Activated naive CD8-positive, alpha-beta T cell treated with anti-CD3 and anti-CD28 coated beads, Interleukin-2, amount 10 ng/mL, durations not matched to agents 7 days and 5 days (primary cell): ENCODE measurements around the gene UBAP1L. TPM values are rescaled to one million over a fixed set of nuclear protein-coding genes. Genes with fewer than 3 reads are reported as not detected.
A peak's percentile ranks its signal among the peaks of the same experiment; 100 is the strongest.
"Not testable (repeated sequence)": the region's sequence is repeated elsewhere in the genome, so short reads cannot be mapped to it uniquely, and the experiment has no call there.

ENCODE experiments used
- ATAC-seq: fragments of 150-1000 bp; cut with Tn5 transposase; one replicate; pipeline ENCODE4 v1.10.0; 2021; ENCODE audit warnings: low read depth, moderate library complexity
- POLR2A ChIA-PET: fragments of 350-600 bp; sonication (Branson Sonifier 250); formaldehyde crosslinking; loops from one replicate; lab custom pipeline; 2021; ENCODE audit warnings: antibody characterized with exemption; lab: Charles Lee
- DNase-seq: peaks from one replicate; pipeline ENCODE4 v3.0.0; 2021
- H3K27ac Mint-ChIP-seq: one replicate; pipeline ENCODE4 v1.8.0; 2022; ENCODE audit warnings: mild to moderate bottlenecking, mixed read lengths
- H3K27me3 Mint-ChIP-seq: one replicate; pipeline ENCODE4 v1.8.0; 2022; ENCODE audit warnings: mild to moderate bottlenecking, moderate library complexity, mixed read lengths
- H3K36me3 Mint-ChIP-seq: one replicate; pipeline ENCODE4 v1.8.0; 2021; ENCODE audit warnings: mild to moderate bottlenecking, mixed read lengths
- H3K4me1 Mint-ChIP-seq: one replicate; pipeline ENCODE4 v1.8.0; 2021; ENCODE audit warnings: mixed read lengths
- H3K4me3 Mint-ChIP-seq: one replicate; pipeline ENCODE4 v1.8.0; 2022; ENCODE audit warnings: mild to moderate bottlenecking, moderate library complexity, mixed read lengths
- H3K9me3 Mint-ChIP-seq: one replicate; pipeline ENCODE4 v1.8.0; 2021; ENCODE audit warnings: mixed read lengths
- total RNA-seq, 2 experiments: library from RNA; stranded (reverse); gene quantifications; one replicate each; pipeline ENCODE4 v1.2.3, GENCODE V29; 2021

Gene UBAP1L
- total RNA-seq, 2 experiments from 2014 or later = 6.1 to 7.2 TPM

DNA sequence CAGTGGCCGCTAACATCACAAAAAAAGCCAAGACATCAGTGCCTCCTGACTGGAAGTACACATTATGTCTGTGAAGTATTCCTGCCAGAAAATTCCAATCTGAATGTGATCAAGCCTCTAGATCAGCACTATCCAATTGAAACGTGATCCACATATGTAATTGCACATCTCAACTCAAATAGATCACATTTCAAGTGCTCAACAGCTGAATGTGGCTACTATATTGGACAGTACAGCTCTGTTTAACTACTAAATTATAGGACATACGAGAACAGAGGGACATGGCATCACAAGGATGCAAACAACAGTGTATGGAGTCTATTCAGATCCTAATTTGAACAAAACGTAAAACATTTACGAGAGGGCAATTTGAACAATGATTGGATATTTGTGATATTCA, 542 bp upstream of the UBAP1L start:
- Mint-ChIP-seq H3K27me3 (no peaks in the 10 kb centered on the region), H3K4me1 (peaks cover 3% of the 10 kb centered on the region), H3K9me3 (no peaks in the 10 kb centered on the region), H3K36me3 (peaks cover 23% of the 10 kb centered on the region), H3K4me3 (no peak overlapping the region), H3K27ac (no peak overlapping the region)
- DNase-seq = no peak
- POLR2A ChIA-PET = no interaction called here
- ATAC-seq = no peak

DNA sequence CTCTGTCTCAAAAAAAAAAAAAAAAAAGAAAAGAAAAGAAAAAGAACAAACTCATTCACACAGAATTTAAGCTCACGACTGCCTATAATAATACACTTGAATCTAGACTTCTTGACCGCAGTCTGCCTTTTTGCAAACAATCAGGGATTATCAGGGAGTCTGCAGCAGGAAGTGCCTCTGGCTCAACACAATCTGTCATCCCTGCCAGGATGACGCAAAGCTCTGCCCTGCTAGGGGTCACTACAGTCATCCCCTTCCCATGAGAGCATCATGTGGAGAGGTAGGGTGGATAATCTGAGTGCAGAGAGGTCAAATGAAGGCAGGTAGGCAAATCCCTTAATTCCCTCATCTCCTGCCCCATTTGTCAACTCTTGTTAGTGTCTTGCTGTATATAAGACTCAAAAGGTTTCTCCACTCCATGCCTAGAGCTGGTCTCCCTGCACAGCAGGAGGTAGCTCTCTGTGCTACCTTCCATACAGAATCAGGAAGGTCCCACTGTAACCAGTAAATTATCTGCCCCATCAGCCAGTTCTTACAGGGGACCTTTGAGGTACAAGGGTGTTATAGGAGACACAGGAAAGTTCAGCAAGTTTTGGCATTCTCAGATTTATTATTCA, 4.2 kb downstream of the UBAP1L start:
- Mint-ChIP-seq H3K27ac (no peak overlapping the region), H3K9me3 (no peaks in the 10 kb centered on the region), H3K4me1 (peaks cover 3% of the 10 kb centered on the region), H3K27me3 (no peaks in the 10 kb centered on the region), H3K4me3 (no peak overlapping the region), H3K36me3 (peaks cover 6% of the 10 kb centered on the region)
- POLR2A ChIA-PET = no interaction called here
- ATAC-seq (no peak), DNase-seq (no peak)

DNA sequence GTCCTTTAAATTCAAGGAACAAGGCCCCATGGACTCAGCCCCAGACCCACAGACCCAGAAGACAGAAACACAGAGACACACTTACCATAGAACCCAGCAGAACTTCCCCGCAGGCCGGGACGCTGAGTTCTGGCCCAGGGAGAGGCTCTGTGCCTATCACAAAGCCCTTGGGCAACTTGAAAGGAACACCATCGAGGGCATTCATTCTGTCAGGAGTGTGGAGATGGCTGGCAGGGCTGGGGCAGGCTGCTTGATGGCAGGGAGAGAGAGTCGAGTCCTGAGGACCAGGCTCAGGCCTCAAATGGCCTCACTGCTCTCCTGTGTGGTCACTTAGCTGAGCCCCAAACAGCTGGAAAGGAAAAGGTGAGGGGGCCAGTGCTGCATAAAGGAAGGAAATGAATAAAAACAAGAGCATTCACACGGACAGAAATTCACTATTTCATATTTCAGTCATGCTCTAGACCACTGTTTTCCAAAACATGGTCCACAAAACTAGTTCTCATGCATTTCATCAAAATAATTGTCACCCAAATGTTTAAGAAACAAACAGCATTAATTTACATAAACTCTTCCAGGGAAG, 8.9 kb downstream of the UBAP1L start:
- POLR2A ChIA-PET = no interaction called here
- Mint-ChIP-seq H3K36me3 (peaks cover 5% of the 10 kb centered on the region), H3K4me3 (no peak overlapping the region), H3K27me3 (no peaks in the 10 kb centered on the region), H3K27ac (no peak overlapping the region), H3K4me1 (peaks cover 8% of the 10 kb centered on the region), H3K9me3 (no peaks in the 10 kb centered on the region)
- no peak for ATAC-seq
- DNase-seq = no peak

DNA sequence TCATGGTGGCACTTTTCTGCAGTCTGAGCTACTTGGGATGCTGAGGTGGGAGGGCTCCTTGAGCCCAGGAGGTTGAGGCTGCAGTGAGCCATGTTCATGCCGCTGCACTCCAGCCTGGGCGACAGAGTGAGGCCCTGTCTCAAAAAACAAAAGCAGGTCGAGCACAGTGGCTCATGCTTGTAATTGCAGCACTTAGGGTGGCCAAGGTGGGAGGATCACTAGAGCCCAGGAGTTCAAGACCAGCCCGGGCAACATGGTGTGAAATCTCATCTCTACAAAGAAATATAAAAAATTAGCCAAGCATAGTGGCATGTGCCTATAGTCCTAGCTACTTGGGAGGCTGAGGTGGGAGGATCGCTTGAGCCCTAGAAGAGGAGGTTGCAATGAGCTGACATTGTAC, 10.0 kb downstream of the UBAP1L start:
- no peak overlapping the region for H3K27ac Mint-ChIP-seq

DNA sequence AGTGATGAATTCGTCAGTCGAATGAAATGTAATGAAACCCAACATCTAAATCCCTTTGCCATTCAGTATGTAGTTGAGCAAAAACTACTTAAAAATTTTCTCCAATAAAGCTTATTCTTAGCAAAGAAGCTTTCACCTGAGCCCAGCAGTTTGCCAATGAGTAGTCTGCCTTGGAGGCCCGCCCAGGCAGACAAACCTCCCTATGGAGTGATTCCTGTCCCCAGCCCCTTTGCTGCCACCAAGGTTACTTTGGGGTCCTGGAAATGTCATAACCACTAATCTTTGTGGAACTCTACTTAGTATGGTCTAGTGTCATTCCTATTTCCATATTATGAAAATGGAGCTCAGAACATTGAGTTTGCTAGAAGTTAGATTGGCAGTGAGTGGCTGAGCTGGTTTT, 12.1 kb downstream of the UBAP1L start:
- no peak for DNase-seq
- Mint-ChIP-seq H3K27me3 (no peaks in the 10 kb centered on the region), H3K27ac (no peak overlapping the region), H3K36me3 (peaks cover 7% of the 10 kb centered on the region), H3K4me3 (no peak overlapping the region), H3K4me1 (peaks cover 8% of the 10 kb centered on the region), H3K9me3 (no peaks in the 10 kb centered on the region)
- POLR2A ChIA-PET = no interaction called here
- ATAC-seq = no peak

More for the DNA sequence above, 10.0 kb downstream of the UBAP1L start:
- no peak overlapping the region for H3K4me3 Mint-ChIP-seq
- DNase-seq (no peak), ATAC-seq (no peak)
- H3K36me3 Mint-ChIP-seq = peaks cover 5% of the 10 kb centered on the region
- H3K9me3 Mint-ChIP-seq = no peaks in the 10 kb centered on the region
- H3K4me1 Mint-ChIP-seq = peaks cover 8% of the 10 kb centered on the region
- POLR2A ChIA-PET = interaction anchor here (0.7 kb wide), 1 partner anchor 51 kb away, joined by 4 read pairs; no protein-coding TSS in a partner anchor
- no peaks in the 10 kb centered on the region for H3K27me3 Mint-ChIP-seq

DNA sequence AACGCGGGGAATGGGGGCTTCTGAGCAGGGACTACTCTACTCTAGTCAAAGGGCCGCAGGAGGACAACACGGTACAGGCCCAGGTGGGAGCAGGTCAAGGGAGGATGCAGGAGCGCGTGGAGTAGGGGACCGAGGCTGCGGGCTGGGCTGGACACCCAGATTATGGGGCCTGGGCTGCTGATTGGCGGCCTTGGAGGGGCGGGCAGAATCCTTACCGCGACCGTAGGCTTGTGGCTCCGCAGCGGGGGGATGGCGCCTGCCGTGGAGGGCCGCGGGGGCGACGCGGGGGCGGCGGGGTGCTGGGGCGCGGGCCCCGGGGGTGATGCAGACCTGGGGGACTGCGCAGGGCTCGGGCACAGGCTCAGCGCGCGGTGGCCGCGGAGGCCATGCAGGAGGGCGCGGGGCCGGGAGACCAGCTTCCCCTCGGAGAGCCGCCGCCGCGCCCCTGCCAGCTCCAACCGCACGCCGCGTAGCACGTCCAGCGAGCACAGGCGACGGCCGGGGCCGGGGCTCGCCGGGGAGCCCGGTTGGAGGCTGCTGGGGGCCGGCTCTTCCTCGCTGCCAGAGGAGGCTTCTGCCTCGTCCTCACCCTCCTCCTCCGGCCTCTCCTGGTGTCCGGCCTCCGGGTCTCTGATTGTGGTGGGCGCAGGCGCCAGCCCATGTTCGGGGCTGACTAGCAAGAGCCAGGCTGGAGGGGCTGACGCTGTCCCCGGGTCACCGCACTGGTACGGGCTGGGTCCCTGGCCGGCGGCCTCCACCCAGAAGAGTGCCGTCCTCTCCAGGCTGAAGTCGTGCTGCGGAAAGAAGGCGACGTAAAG, 12.9 kb downstream of the UBAP1L start:
- no peaks in the 10 kb centered on the region for H3K9me3 Mint-ChIP-seq
- H3K27me3 Mint-ChIP-seq = no peaks in the 10 kb centered on the region
- H3K4me3 Mint-ChIP-seq = no peak overlapping the region
- POLR2A ChIA-PET = interaction anchor here (0.6 kb wide), 1 partner anchor 741 kb away, joined by 3 read pairs; no protein-coding TSS in a partner anchor
- DNase-seq (no peak), ATAC-seq (no peak)
- H3K4me1 Mint-ChIP-seq = peaks cover 8% of the 10 kb centered on the region
- peaks cover 7% of the 10 kb centered on the region for H3K36me3 Mint-ChIP-seq
- no peak overlapping the region for H3K27ac Mint-ChIP-seq

DNA sequence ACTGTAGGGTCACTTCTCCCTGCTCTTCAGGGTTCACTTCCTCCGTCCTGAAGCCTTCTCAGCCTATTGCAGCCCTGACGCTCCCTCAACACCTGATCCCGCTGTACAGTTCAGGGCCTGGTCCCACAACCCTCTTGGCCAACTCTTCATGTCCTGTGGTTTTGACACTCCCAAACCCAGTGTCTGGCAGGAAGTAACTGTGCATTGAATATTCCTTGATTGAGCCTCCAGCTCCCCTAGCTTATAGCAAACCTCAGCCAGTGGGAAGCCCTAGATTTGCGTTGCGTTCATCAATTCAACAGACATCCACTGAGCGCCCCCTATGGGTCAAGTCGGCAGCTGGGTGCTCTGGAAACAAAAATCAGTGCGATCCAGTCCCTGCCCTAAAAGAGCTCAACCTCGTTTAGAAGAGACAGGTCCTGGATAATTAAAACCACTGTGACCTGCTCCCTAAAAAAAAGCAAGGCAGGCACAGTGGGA, 13.5 kb downstream of the UBAP1L start:
- Mint-ChIP-seq H3K9me3 (no peaks in the 10 kb centered on the region), H3K27me3 (no peaks in the 10 kb centered on the region), H3K27ac (no peak overlapping the region), H3K4me1 (peaks cover 8% of the 10 kb centered on the region), H3K4me3 (no peak overlapping the region), H3K36me3 (peaks cover 7% of the 10 kb centered on the region)
- POLR2A ChIA-PET = interaction anchor here (0.6 kb wide), 1 partner anchor 741 kb away, joined by 3 read pairs; no protein-coding TSS in a partner anchor
- ATAC-seq = no peak
- peak; percentile 64 for DNase-seq

DNA sequence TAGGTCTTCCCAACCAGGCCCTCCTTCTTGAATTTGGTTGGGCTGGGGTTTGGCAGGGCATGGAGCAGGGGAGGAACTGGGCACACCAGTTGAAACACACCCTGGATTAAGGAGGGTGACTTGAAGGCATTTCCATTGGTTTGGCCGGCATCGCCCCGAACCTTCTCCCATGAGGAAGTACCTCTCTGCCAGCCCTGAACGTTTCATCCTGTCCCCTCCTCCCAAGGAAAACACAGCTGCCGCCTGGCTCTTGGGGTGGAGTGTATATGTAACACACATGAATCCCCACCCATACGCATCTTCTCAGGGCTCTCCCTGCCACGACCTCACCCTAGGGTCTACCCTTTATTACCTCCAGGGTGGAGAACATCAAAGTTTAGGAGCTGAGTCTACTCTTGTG, 14.6 kb downstream of the UBAP1L start:
- Mint-ChIP-seq H3K9me3 (no peaks in the 10 kb centered on the region), H3K27ac (no peak overlapping the region), H3K27me3 (no peaks in the 10 kb centered on the region), H3K36me3 (peaks cover 7% of the 10 kb centered on the region), H3K4me3 (no peak overlapping the region), H3K4me1 (peaks cover 5% of the 10 kb centered on the region)
- DNase-seq (no peak), ATAC-seq (no peak)
- POLR2A ChIA-PET = no interaction called here

DNA sequence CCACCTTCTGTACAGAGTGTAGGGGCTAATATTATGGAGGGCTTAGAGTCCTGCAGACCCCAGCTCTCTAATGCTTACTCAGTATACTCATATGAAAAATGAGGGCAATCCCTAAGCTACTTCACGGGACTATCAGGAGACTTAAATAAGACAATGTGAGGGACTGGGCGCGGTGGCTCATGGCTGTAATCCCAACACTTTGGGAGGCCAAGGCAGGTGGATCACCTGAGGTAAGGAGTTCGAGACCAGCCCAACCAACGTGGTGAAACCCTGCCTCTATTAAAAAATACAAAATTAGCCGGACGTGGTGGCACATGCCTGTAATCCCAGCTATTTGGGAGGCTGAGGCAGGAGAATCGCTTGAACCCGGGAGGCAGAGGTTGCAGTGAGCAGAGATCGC, 15.2 kb downstream of the UBAP1L start:
- H3K36me3 Mint-ChIP-seq, POLR2A ChIA-PET: not testable (repeated sequence)

DNA sequence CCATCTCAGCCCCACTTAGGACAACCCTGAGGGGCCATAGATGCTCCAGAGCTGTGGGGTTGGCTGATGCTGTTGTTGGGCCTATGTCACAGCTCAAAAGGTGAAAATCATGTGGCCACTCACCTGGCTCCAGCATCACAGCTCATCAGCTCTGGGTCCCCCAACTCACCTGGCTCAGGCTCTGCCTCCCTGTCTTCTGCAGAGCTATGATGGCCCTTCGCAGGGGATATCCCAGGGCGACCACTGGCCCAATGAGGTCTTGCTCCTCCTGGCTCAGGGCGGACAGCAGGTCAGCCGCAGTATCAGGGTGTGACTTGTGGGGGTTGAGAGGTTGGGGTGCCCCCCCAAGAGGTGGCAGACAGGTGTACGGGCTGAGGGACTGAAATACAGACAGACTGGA, 15.7 kb downstream of the UBAP1L start:
- H3K4me3 Mint-ChIP-seq = no peak overlapping the region
- H3K27me3 Mint-ChIP-seq = no peaks in the 10 kb centered on the region
- DNase-seq (peak; percentile 20), ATAC-seq (no peak)
- POLR2A ChIA-PET = no interaction called here
- peaks cover 7% of the 10 kb centered on the region for H3K36me3 Mint-ChIP-seq
- peaks cover 5% of the 10 kb centered on the region for H3K4me1 Mint-ChIP-seq
- no peaks in the 10 kb centered on the region for H3K9me3 Mint-ChIP-seq
- no peak overlapping the region for H3K27ac Mint-ChIP-seq

More for the DNA sequence above, 15.2 kb downstream of the UBAP1L start:
- H3K4me3 Mint-ChIP-seq, ATAC-seq, H3K4me1 Mint-ChIP-seq, H3K27ac Mint-ChIP-seq, H3K9me3 Mint-ChIP-seq, H3K27me3 Mint-ChIP-seq: not testable (repeated sequence)
- DNase-seq = peak; percentile 10

DNA sequence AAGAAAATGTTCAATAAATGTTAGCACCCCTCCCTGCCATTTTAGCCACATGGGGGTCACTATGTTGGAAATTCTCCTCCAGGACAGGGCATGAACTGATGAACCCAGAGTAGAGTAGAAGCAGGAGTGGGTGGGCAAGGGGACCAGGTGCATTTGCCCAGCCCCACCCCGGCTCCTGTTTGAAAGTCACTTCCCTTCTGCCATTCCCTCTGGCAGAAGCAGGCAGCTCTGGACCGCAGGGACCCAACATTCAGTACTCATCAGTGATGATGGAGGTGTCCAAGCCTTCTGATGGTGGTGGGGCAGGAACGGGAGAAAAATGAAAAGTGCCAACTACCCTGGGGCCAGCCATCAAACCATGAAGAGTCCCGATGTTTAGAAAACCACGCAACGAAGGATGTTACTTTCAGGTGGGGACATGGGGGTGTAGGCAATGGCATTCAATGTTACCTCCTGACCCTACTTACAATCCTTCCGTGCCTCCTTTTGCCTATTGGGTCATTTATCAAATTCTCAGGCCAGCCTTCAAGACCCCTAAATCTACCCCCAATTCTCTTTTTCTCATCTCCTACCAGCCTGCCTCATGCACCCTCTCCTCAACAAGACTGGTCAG, 17.2 kb downstream of the UBAP1L start:
- H3K4me1 Mint-ChIP-seq = peaks cover 5% of the 10 kb centered on the region
- H3K27ac Mint-ChIP-seq = no peak overlapping the region
- POLR2A ChIA-PET = interaction anchor here (0.6 kb wide), 1 partner anchor 993 kb away, joined by 3 read pairs; no protein-coding TSS in a partner anchor
- no peak for ATAC-seq
- H3K27me3 Mint-ChIP-seq = no peaks in the 10 kb centered on the region
- H3K4me3 Mint-ChIP-seq = no peak overlapping the region
- no peak for DNase-seq
- H3K9me3 Mint-ChIP-seq = no peaks in the 10 kb centered on the region
- H3K36me3 Mint-ChIP-seq = peaks cover 7% of the 10 kb centered on the region

DNA sequence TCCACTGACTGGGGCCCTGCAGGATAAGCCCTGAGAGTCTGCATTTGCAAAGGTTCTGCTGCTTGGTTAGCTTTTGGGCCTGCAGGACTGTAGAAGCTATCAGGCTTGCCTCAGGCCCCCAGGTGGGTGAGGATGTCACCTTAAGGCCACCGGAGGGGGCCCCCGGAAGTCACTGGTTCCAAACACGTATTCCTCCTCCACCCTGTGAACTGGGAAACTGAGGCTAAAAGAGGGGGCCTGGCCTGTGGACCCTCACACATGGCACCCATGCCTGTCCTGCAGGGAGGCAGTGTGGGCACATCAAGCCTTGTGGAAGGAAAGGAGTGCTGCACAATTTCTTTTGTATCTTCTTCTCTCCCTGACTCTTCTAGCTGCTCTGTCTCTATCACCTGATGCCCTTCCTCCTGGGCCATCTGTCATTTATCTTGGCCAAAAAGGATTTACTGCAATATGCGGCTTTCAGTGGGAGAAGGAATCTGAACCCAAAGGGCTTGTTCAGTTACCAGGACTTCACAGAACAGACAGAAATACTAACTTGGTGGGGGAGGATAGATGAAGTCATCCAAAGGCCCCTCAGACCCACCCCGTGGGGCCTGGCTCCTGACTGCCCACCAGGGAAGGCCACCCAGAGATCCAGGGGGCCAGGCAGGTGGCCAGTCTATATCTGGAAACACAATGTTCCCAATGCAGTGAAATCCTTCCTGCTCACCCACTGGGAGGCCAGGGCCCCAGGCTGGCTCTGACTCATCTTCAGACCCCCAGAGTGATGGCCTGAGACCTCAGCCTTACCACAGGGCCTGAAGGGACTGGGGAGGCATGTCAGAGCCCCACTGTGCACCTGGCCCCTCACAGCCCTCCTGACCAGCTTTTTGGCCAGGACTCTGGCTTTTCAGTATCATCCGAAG, 18.3 kb downstream of the UBAP1L start:
- H3K9me3 Mint-ChIP-seq = no peaks in the 10 kb centered on the region
- peaks cover 7% of the 10 kb centered on the region for H3K36me3 Mint-ChIP-seq
- no peak overlapping the region for H3K4me3 Mint-ChIP-seq
- H3K27ac Mint-ChIP-seq = no peak overlapping the region
- DNase-seq = peak; percentile 19
- H3K4me1 Mint-ChIP-seq = peaks cover 5% of the 10 kb centered on the region
- H3K27me3 Mint-ChIP-seq = no peaks in the 10 kb centered on the region
- POLR2A ChIA-PET = no interaction called here
- no peak for ATAC-seq
